ENCODE measurements around the gene OSCP1.

DNA sequence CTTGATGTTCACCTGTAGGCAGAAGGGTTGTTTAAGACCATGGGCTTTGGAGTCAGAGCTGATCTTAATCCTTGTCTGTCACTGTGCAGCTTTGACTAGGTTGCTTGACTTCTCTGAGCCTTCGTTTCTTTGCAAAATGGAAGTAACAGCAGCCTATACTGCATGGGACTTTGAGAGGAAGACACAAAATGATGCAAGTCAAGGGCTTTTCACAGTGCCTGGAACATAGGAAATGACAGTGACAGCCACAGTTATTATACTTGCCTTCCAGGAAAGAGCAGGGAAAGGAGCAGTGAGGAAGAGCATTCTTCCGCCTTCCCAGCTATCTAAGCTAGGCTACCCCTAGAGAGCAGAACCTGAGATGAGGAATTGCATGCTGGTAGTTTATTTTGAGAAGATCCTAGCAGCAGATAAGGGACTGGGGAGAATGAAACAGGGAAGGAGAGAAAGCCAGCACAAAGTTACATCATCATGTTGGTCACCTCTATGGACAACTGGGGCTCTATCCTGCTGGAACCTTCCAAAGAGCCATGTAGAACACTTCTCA, 29.3 kb upstream of the OSCP1 start:
- TF ChIP-seq, protein P1, sequence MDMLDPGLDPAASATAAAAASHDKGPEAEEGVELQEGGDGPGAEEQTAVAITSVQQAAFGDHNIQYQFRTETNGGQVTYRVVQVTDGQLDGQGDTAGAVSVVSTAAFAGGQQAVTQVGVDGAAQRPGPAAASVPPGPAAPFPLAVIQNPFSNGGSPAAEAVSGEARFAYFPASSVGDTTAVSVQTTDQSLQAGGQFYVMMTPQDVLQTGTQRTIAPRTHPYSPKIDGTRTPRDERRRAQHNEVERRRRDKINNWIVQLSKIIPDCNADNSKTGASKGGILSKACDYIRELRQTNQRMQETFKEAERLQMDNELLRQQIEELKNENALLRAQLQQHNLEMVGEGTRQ (IDR thresholded peaks at IDR 0.05; ENCODE audit: borderline replicate concordance, low read depth, low read length): no peak
- no peak for TF ChIP-seq POLR2AphosphoS5 (IDR thresholded peaks at IDR 0.05; ENCODE audit: low read depth, low read length)
- TF ChIP-seq, protein P2, sequence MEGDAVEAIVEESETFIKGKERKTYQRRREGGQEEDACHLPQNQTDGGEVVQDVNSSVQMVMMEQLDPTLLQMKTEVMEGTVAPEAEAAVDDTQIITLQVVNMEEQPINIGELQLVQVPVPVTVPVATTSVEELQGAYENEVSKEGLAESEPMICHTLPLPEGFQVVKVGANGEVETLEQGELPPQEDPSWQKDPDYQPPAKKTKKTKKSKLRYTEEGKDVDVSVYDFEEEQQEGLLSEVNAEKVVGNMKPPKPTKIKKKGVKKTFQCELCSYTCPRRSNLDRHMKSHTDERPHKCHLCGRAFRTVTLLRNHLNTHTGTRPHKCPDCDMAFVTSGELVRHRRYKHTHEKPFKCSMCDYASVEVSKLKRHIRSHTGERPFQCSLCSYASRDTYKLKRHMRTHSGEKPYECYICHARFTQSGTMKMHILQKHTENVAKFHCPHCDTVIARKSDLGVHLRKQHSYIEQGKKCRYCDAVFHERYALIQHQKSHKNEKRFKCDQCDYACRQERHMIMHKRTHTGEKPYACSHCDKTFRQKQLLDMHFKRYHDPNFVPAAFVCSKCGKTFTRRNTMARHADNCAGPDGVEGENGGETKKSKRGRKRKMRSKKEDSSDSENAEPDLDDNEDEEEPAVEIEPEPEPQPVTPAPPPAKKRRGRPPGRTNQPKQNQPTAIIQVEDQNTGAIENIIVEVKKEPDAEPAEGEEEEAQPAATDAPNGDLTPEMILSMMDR (IDR thresholded peaks at IDR 0.05): no peak
- TF ChIP-seq SMC3 (IDR thresholded peaks at IDR 0.05; ENCODE audit: low read depth, low read length): no peak
- TF ChIP-seq, protein P3, sequence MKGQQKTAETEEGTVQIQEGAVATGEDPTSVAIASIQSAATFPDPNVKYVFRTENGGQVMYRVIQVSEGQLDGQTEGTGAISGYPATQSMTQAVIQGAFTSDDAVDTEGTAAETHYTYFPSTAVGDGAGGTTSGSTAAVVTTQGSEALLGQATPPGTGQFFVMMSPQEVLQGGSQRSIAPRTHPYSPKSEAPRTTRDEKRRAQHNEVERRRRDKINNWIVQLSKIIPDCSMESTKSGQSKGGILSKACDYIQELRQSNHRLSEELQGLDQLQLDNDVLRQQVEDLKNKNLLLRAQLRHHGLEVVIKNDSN (IDR thresholded peaks at IDR 0.05; ENCODE audit: borderline replicate concordance, low read depth): no peak
- TF ChIP-seq RCOR1 (IDR thresholded peaks at IDR 0.05; ENCODE audit: low read length): no peak
- TF ChIP-seq MXI1 (IDR thresholded peaks at IDR 0.05; ENCODE audit: low read depth, low read length): no peak
- no peak for TF ChIP-seq FOSL2 (IDR thresholded peaks at IDR 0.05; ENCODE audit: borderline replicate concordance, low read depth)
- TF ChIP-seq MEF2A (IDR thresholded peaks at IDR 0.05; ENCODE audit: borderline replicate concordance, low read depth): no peak

Data from SK-N-SH (cell line).